ENCODE results near the gene SMIM3.

DNA sequence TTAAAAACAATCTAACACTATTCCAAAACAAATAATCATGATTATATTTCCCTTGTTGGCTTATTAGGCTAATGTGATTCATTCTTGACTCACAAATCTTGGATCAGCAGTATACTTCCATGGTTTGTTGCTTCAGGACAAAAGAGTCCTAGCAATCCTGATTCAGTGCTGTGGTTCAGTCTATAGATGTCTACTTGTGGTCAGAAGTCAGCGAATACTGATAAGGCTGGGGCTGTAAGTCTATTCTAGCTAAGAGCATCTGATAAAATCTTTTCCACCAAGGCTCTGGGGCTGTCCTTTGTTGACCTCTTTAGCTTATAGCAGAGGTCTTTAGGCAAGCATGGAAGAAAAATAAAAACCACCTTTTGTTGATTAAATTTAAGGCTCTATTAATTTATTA, 4.4 kb upstream of the SMIM3 start:
- TF ChIP-seq ASH2L (IDR thresholded peaks at IDR 0.05; ENCODE audit: borderline replicate concordance, low read depth) = no peak
- TF ChIP-seq, protein P1, sequence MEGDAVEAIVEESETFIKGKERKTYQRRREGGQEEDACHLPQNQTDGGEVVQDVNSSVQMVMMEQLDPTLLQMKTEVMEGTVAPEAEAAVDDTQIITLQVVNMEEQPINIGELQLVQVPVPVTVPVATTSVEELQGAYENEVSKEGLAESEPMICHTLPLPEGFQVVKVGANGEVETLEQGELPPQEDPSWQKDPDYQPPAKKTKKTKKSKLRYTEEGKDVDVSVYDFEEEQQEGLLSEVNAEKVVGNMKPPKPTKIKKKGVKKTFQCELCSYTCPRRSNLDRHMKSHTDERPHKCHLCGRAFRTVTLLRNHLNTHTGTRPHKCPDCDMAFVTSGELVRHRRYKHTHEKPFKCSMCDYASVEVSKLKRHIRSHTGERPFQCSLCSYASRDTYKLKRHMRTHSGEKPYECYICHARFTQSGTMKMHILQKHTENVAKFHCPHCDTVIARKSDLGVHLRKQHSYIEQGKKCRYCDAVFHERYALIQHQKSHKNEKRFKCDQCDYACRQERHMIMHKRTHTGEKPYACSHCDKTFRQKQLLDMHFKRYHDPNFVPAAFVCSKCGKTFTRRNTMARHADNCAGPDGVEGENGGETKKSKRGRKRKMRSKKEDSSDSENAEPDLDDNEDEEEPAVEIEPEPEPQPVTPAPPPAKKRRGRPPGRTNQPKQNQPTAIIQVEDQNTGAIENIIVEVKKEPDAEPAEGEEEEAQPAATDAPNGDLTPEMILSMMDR (IDR thresholded peaks at IDR 0.05 in 2 of 3, conservative IDR thresholded peaks at IDR 0.05 in 1 of 3; ENCODE audit: control insufficient read depth in 2 of 3, extremely low read depth in 1 of 3, insufficient read depth in 1 of 3, low read depth in 3 of 3, low read length in 3 of 3) = no peak
- TF ChIP-seq ZNF24 (IDR thresholded peaks at IDR 0.05) = no peak
- TF ChIP-seq NR2C2 (IDR thresholded peaks at IDR 0.05; ENCODE audit: borderline replicate concordance, control insufficient read depth, insufficient read length, low read depth) = no peak
- no peak for TF ChIP-seq SMC3 (IDR thresholded peaks at IDR 0.05; ENCODE audit: borderline replicate concordance, low read length)
- no peak for TF ChIP-seq EZH2 (IDR thresholded peaks at IDR 0.05; ENCODE audit: borderline replicate concordance, control insufficient read depth, low read depth, low read length)
- no peak for TF ChIP-seq CBFB (IDR thresholded peaks at IDR 0.05; ENCODE audit: low read depth)
- TF ChIP-seq MEF2A (IDR thresholded peaks at IDR 0.05; ENCODE audit: insufficient read depth, low read depth, low read length) = no peak
- no peak for TF ChIP-seq NFYB (IDR thresholded peaks at IDR 0.05; ENCODE audit: insufficient read depth, low read depth, low read length)
- TF ChIP-seq YY1 (IDR thresholded peaks at IDR 0.05; ENCODE audit: low read depth, low read length) = no peak
- no peak for TF ChIP-seq HDAC2 (IDR thresholded peaks at IDR 0.05)
- TF ChIP-seq EP300 (IDR thresholded peaks at IDR 0.05; ENCODE audit: borderline replicate concordance in 1 of 2, control insufficient read depth in 1 of 2, low read depth in 2 of 2, low read length in 2 of 2) = no peak

Data from GM12878 (cell line).